Activated T-helper 1 cell treated with Interleukin-2 at 50 U/mL for 16 hours (primary cell): Measurements from ENCODE around the gene MIR17HG.
A peak's percentile ranks its signal among the peaks of the same experiment; 100 is the strongest.

Experiments used
- DNase-seq: peaks from one replicate; pipeline ENCODE4 v3.0.0-alpha.2; 2020; ENCODE audit warnings: low read depth

The MIR17HG gene

GRCh38 chr13:91368676-91369440, 21.4 kb downstream of the MIR17HG start:
- no peak for DNase-seq

- DNase-seq, result no peak
These were observed 21.9 kb downstream of the MIR17HG start for GRCh38 chr13:91369441-91369831.

- no peak for DNase-seq
These were observed 23.0 kb downstream of the MIR17HG start for GRCh38 chr13:91370501-91370900.

- DNase-seq, result no peak
These were observed 25.4 kb downstream of the MIR17HG start for GRCh38 chr13:91372911-91373310.

- no peak for DNase-seq
These were observed 27.7 kb downstream of the MIR17HG start for GRCh38 chr13:91375116-91375729.

GRCh38 chr13:91381371-91381770, 33.9 kb downstream of the MIR17HG start:
- DNase-seq, result no peak

GRCh38 chr13:91383836-91384235, 36.3 kb downstream of the MIR17HG start:
- no peak for DNase-seq

- DNase-seq, result no peak
These were observed 37.4 kb downstream of the MIR17HG start for GRCh38 chr13:91384896-91385295.

GRCh38 chr13:91389186-91389585, 41.7 kb downstream of the MIR17HG start:
- no peak for DNase-seq

- no peak for DNase-seq
These were observed 50.1 kb downstream of the MIR17HG start for GRCh38 chr13:91397595-91397994.

GRCh38 chr13:91398413-91399188, 51.1 kb downstream of the MIR17HG start, which contains the start of gene GPC5:
Gene GPC5 (plus strand): TSS chr13:91398621.
- peak; percentile 79 for DNase-seq

- DNase-seq, result no peak
These were observed 51.9 kb downstream of the MIR17HG start for GRCh38 chr13:91399189-91400062.

GRCh38 chr13:91400063-91400399, 52.5 kb downstream of the MIR17HG start:
- no peak for DNase-seq

GRCh38 chr13:91400671-91401070, 53.2 kb downstream of the MIR17HG start:
- no peak for DNase-seq

- DNase-seq, result no peak
These were observed 54.4 kb downstream of the MIR17HG start for GRCh38 chr13:91401920-91402319.
